HG02973 (cell line): ENCODE data around the gene TEX11.

Experiments used
- ATAC-seq: cut with Tn5 transposase; IDR thresholded peaks from one replicate; pipeline ENCODE4 v1.9.1; 2021; ENCODE audit warnings: moderate library complexity; ENCODE audit not compliant: unreplicated experiment

Gene TEX11

DNA sequence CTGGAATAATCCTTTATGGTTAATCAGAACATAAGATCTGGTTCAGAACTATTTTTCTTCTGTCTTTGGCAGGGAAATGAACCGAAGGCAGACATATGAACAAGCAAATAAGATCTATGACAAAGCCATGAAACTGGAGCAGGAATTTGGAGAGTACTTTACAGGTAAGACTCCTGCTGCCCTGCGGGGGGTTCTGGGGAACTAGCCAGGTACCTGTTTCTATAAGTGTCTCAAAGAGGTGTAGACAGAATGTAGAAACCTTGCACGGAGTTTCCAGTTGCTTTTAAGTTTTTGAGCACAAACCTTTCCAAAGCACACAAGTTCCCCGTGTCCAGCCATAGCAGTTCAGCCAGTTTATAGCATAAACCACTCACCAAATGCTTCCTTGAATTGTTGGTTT, 407.7 kb downstream of the TEX11 start:
- no peak for ATAC-seq

DNA sequence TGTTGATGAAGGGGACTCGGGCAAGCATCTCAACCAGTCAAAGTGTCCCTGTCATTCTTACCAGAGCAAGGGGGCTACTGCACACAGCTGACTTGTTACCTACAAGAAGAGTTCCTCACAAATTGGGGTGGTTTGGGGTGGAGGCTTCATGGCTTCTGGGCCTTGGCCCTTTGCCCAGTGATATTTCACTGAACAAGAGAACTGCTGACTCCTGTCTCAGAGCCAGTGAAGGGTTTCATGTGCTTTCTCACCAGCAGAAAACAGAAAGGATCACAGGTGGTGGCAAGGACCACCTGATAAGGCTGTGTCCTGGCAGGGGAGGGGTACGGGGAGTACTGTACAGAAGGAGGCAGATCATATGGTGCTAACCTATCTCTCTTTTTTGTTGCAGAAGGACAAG, 410.4 kb downstream of the TEX11 start:
- no peak for ATAC-seq

DNA sequence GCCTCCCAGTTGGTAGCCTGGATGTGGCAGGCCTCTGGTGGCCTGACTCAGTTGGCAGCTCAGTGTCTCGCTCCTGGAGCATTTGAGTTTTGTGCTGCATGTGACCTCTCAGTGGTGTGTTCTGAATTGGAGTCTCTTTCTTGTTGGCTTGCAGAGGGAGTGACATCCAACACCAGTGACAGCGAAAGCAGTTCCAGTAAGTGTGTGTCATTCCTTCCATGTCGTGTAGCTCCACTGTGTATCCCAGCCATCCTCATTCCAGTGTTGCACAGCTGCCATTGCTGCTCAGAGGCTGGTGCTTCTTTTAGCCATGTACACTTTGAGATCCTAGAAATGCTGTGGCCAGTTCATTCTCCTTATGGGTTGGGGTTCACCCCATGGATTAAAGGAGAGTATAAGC, 411.5 kb downstream of the TEX11 start:
- ATAC-seq = no peak

DNA sequence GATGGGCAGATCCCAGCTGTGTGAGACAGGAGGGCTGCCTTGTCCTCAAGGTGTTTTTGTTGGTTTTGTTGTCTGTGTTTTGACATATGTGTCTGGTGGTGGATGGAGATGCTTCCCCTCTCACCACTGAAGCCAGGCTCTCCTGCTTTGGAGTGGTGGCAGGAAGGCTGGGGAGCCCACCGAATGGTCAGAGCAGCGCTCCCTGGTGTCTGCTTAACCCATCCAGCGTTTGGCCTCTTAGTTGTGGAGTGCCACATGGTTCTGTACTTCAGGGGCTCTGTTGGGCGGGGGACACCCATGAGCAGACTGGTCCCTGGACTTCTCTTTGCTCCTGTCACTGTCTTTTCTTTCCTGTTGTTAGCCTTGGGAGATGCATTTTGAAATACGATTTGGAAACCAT, 412.0 kb downstream of the TEX11 start:
- no peak for ATAC-seq

DNA sequence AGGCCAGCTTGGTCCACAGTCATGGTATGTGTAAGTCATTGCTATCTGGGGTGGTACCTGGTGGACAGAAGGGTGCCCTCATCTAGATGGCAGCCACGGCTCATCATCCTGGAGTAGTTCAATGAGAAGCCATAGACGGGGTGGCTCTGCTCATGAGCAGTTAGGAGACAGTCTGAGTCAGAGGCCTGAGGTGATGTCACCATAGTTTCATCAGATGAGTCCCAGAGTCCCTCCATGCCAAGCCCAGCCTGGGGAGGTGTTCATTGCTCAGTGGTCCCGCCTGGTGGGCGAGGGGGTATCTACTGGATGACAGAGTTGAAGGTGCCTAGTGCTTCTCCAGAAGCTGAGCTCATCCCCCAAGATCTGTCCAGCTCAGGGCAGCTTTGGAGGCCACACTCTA, 414.1 kb downstream of the TEX11 start:
- no peak for ATAC-seq

DNA sequence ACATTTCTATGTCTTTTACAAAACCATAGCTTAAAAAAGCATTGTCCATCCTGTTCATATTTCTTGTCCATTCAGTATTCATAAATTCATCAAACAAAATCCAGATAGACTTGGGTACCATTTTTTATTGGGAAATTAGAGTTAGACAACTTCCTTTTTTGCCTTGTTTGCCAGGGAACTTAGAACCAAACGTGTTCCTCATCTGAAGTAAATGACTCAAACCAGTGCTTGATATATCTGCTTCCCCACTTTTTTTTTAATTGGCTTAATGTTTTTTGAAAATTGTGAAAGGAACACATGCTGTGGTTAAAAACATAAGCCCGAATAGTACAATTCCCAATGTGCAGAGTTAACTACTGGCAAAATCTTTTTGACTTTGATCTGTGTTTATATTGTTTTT, 419.7 kb downstream of the TEX11 start:
- no peak for ATAC-seq

DNA sequence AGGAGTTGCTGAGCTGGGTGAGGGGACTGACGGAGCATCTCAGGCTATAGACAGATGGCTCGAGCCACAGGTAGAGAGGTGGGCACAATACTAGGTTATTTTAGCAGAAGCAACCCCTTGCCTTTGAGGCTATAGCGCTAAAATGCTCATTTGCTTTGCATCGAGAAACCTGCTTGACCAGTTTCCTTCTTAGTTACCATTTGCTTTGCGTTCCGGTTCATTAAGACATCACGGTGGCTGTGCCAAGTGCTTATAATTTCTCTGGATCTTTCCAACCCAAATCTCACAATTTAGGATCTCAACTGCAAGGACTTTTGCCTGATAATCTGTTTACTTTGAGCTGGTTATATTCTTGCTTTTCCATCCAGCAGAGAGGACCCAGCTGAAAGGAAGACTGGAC, 423.0 kb downstream of the TEX11 start:
- no peak for ATAC-seq

DNA sequence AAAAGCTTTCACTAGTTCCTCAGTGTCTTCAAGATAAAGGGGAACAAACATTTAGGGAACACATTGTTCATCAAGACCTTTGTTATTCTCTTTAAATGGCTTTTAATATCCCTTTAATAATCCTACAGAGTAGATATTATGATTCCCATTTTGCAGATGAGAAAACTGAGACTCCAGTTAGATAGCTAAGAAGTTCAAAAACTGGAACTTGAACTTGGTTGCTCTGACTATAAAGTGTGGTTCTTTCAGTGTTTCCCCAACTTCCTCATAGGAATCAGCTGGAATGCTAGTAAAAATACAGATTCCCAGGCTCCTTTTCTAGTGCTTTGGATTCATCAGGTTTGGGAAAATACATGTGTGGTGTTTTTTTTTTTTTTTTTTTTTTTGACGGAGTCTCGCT, 426.2 kb downstream of the TEX11 start:
- ATAC-seq = no peak

DNA sequence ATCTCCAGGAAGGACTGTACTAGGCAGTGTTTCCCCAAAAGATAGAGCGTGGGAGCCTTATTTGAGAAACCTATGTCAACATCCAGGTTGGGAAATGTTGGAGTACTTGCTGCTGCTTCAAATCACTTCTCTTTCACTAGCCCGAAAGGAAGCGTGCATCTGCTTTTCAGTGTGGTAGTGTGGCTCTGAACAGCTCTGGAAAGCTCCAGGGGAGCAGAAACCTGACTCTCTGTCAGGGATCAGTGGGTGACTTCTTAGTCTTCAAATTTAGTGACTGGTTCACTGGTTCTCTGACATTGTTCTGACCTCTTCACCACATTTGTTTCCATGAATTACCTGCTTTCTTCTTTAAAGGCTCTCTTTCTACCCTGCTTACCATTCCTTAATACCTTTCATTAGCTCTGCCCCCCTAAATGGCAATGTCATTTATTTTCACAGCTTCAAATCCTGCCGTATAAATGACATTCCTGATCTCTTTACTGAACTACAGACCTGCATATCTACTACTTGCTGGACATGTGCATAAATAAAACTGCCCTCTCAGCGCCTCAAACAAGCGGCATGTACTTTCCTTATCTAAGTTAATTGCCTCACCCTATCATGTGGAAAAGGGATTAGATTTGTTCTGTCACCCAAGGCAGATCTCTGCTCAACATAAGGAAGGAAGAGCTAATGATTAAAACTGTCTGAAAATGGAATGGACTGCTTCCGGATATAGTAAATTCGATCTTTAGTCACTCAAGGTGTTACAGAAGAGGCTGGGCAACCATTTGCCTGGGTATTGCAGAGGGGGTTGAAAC, 426.8 kb downstream of the TEX11 start:
- no peak for ATAC-seq

DNA sequence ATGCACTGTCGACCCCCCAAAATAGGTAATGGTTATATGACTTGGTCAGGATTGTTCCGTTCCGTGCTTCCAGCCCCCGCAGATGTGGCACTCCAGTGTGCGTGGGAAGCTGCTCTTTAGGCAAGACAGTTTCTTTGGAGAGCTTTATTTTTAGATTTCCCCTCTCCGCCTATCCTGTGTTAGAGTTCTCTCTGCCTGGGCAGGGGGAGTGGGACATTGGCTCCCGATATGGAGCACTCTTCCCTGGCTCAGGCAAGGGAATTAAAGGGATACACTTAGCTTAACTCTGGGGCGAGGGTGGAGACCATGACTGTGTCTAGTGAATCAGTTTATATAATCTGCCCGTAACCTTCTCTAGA, 427.9 kb downstream of the TEX11 start:
- no peak for ATAC-seq

DNA sequence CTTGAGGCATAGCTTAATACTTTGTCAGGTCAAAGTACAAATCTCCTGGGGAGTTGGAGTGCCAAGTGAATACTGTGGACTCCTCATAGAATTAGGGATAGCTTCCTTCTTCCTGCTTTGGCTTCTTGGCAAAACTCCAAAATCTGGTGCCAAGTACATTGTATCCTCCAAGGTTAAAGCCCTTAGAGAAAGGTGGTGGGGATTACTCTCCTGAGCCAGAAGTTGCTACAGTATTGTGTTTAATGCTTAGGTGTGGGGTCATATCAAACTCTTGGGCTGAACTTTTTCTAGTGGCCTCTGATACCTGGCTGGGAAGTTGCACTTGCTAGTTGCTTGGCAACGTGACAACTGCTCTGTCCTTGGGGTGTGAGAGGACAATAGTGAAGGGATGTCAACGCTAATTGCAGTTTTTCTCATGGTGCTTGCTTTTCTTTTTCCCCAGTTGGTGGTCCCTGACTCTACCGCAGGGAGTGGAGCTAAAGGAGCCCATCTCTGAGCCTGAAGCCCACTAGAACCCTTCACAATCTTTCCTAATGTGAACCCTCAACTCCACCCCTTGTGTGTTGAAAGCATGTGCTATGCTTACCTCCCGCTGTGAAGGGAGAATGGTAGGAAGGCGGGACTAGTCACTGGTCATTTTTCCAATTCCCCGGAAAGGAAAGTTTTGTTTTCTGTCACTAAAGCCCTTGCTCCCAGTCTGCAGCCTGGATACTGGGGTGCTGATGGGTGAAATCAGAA, 428.4 kb downstream of the TEX11 start:
- no peak for ATAC-seq

DNA sequence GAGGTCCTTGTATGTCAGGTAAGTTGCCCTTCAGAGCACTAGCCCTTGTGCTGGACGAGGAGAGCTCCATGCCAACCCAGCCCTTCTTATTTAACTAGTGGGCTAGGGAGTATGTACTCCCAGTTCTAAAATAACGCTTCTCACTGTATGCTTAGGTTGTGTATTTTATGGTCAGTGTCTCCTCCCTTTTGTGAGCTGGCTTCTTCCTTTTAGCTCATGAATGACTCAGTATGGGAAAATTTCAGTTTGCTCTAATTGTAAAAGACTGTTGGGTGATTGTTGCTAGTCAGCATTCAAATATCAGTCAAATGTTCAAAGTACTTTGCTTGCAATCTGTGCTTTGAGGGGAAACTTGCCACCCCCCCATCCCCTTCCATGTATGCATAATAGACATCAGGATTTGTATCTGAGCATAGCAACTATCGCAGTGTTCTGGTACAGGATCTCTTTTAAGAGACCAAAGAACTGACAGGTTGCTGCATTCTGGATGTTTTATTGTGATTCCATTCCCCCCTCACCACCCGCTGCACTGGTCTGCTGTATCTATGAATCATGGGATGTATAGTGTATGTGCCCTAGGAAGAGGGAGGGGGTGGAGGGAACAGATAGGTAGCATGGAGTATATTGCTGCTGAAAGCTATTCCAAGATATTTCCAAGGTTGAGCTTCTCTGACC, 429.1 kb downstream of the TEX11 start:
- ATAC-seq = no peak
